ENCODE data around the gene IL1RL2. TPM values are rescaled to one million over a fixed set of nuclear protein-coding genes. Genes with fewer than 3 reads are reported as not detected.

The IL1RL2 gene
- total RNA-seq, 1 donor from 2014 or later, result 1.0 TPM

DNA sequence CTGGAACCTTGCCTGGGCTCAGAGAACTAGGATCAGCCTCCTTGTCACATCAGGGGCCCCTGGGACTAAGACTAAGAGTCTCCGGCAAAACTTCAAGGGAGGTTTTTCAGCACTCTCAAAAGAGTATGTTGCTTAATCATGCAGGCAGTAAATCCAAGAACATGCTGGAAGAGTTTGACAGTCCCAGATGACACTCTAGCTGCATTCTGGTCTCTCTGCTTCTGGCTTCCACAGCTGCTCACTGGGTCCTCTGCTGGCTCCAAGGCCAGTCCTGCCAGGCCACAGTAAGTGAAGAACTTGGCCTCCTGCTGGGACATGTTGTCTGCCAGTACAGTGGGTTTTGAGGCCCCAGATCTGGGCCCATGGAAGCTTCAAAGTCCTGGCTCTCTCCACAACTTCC is 79.4 kb downstream of the IL1RL2 start:
- no peak overlapping the region for H3K4me3 Mint-ChIP-seq
- no peak for TF ChIP-seq CTCF (conservative IDR thresholded peaks at IDR 0.05)
- no peaks in the 10 kb centered on the region for H3K4me1 Mint-ChIP-seq (ENCODE audit: unreplicated experiment)
- no peaks in the 10 kb centered on the region for H3K36me3 Mint-ChIP-seq
- no peak overlapping the region for H3K27ac Mint-ChIP-seq
- DNase-seq (ENCODE audit: extremely low spot score, unreplicated experiment), result no peak
- peaks cover 7% of the 10 kb centered on the region for H3K27me3 Mint-ChIP-seq
- peaks cover 1% of the 10 kb centered on the region for H3K9me3 Mint-ChIP-seq

DNA sequence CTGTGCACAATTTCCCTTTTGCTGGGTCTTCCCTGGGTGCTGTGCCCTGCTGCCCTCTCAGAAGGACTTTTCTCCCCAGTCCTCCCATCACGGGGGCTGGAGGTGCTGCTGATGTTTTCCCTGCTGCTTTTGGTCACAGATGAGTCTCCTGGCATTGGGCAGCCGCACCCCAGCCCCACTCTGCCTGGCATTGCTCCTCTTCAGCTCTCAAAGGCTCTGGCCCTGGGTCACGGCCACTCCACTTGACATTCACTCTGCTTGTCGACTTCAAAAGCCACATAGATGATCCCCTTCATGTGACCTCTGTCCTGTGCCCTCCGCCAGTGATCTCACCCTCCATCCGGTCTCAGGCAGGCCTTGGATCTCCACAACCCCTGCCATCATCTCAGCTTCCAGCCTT is 81.0 kb downstream of the IL1RL2 start:
- no peaks in the 10 kb centered on the region for H3K4me1 Mint-ChIP-seq (ENCODE audit: unreplicated experiment)
- no peak for TF ChIP-seq CTCF (conservative IDR thresholded peaks at IDR 0.05)
- no peak for DNase-seq (ENCODE audit: extremely low spot score, unreplicated experiment)
- H3K27me3 Mint-ChIP-seq, result peaks cover 14% of the 10 kb centered on the region
- no peaks in the 10 kb centered on the region for H3K36me3 Mint-ChIP-seq
- H3K9me3 Mint-ChIP-seq, result no peaks in the 10 kb centered on the region
- no peak overlapping the region for H3K27ac Mint-ChIP-seq
- no peak overlapping the region for H3K4me3 Mint-ChIP-seq

DNA sequence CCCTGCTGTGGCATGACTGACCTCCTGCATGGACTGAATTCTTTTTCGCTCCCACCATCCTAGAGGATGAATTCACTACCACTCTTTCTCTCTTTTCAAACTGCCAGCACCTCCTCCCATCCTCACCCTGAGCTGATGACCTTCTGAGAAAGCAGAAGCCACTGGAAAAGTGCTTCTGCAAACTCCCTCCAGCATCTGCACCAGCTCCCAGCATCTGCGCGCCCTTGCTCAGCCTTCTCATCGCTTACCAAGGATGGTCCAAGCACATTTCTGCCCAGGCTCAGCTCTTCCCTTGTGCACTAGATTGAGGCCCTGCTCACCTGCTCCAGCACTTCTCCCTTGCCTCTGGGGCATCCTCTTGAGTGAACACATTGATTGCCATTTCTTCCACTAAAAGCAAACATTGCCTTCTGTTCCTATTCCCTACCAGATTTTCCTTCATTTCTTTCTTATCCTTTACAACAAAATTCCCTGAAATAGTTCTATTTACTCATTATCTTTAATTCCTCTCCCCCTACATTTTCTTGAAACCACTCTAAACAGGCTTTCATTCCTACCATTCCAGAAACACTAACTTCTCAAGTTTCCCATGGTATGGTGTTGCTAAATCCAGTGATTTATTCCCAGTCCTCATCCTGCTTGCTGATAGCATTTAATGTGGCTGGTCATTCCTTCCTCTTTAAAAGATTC is 81.8 kb downstream of the IL1RL2 start:
- Mint-ChIP-seq H3K4me3 (no peak overlapping the region), H3K36me3 (no peaks in the 10 kb centered on the region), H3K27ac (no peak overlapping the region), H3K4me1 (ENCODE audit: unreplicated experiment) (no peaks in the 10 kb centered on the region), H3K9me3 (no peaks in the 10 kb centered on the region), H3K27me3 (peaks cover 14% of the 10 kb centered on the region)
- TF ChIP-seq CTCF (conservative IDR thresholded peaks at IDR 0.05), result no peak
- no peak for DNase-seq (ENCODE audit: extremely low spot score, unreplicated experiment)

GRCh38 chr2:102269200-102269524 is 82.3 kb downstream of the IL1RL2 start:
- no peak overlapping the region for H3K4me3 Mint-ChIP-seq
- no peaks in the 10 kb centered on the region for H3K4me1 Mint-ChIP-seq (ENCODE audit: unreplicated experiment)
- H3K9me3 Mint-ChIP-seq, result no peaks in the 10 kb centered on the region
- no peak overlapping the region for H3K27ac Mint-ChIP-seq
- peaks cover 14% of the 10 kb centered on the region for H3K27me3 Mint-ChIP-seq
- no peaks in the 10 kb centered on the region for H3K36me3 Mint-ChIP-seq
- no peak for DNase-seq (ENCODE audit: extremely low spot score, unreplicated experiment)
- TF ChIP-seq CTCF (conservative IDR thresholded peaks at IDR 0.05), result no peak

DNA sequence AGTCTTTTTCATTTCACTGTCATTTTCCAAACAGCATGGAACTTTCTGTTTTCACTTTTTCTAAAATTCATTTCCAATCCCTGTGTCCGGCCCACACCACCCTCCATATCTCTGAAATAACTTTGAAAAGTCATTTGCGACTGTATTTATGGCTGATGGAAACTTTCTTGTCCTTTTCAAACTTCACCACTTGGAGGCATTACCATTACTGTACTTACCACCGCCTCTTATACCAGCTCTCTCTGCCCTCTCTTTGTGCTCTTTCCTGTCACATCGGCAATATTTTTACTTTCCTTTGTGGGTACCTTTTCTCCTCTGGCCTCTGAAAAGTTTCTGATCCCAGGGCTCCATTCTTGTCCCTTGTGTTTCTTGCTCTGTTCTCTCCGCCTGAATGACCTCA is 85.0 kb downstream of the IL1RL2 start:
- Mint-ChIP-seq H3K4me3 (no peak overlapping the region), H3K4me1 (ENCODE audit: unreplicated experiment) (no peaks in the 10 kb centered on the region), H3K27me3 (peaks cover 21% of the 10 kb centered on the region), H3K36me3 (no peaks in the 10 kb centered on the region), H3K27ac (no peak overlapping the region), H3K9me3 (peaks cover 5% of the 10 kb centered on the region)
- no peak for TF ChIP-seq CTCF (conservative IDR thresholded peaks at IDR 0.05)
- no peak for DNase-seq (ENCODE audit: extremely low spot score, unreplicated experiment)

All from type B pancreatic cell (in vitro differentiated cells).